ENCODE results near the gene HTRA3.

DNA sequence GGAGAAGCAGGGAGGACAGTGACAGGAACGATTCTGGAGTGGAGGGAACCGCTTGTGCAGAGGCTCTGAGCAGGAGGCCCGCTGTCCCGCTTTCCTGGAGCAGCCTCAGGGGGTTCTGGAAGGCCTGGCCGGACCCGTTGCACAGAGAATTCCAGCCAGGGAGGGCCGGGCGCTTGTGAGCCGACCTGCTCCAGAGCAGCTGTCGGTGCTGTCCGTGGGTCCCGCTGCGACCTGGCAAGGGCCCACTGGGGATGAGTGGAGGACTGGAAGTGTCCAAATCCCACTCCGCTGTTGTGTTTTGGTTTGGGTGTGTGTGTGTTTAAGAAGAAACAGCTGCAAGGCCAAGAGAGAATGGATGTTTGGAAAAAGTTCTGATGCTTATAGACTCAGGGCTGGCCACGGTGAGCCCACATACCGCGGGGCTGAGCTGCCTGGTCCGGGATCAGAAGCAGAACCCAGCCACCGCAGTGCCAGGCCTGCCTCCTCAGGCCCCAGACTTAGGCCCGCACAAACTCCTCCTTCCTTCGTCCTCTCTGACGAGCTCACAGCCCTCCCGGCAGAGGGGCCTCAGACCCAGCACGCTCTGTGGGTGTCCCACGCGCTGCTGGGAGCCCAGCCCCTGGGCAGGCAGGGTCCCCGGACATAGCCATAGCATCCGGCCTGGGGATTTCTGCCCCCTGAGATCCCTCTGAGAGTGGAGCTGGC, 73.9 kb downstream of the HTRA3 start:
- TF ChIP-seq EZH2 (IDR thresholded peaks at IDR 0.05): no peak
- TF ChIP-seq, protein P1, sequence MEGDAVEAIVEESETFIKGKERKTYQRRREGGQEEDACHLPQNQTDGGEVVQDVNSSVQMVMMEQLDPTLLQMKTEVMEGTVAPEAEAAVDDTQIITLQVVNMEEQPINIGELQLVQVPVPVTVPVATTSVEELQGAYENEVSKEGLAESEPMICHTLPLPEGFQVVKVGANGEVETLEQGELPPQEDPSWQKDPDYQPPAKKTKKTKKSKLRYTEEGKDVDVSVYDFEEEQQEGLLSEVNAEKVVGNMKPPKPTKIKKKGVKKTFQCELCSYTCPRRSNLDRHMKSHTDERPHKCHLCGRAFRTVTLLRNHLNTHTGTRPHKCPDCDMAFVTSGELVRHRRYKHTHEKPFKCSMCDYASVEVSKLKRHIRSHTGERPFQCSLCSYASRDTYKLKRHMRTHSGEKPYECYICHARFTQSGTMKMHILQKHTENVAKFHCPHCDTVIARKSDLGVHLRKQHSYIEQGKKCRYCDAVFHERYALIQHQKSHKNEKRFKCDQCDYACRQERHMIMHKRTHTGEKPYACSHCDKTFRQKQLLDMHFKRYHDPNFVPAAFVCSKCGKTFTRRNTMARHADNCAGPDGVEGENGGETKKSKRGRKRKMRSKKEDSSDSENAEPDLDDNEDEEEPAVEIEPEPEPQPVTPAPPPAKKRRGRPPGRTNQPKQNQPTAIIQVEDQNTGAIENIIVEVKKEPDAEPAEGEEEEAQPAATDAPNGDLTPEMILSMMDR (IDR thresholded peaks at IDR 0.05): no peak
- no peak for TF ChIP-seq EZH2phosphoT487 (IDR thresholded peaks at IDR 0.05)

Data from neural progenitor cell (in vitro differentiated cells).